Left forelimb (tissue), 1 donor: Measurements from ENCODE around the gene THTPA.
"Not testable (repeated sequence)": the region's sequence is repeated elsewhere in the genome, so short reads cannot be mapped to it uniquely, and the experiment has no call there.

Experiments used
- DNase-seq: peaks from one replicate; pipeline ENCODE4 v3.0.0-alpha.2; 2018; ENCODE audit warnings: low spot score

Gene THTPA

GRCh38 chr14:23533652-23534435 is 22.2 kb upstream of the THTPA start:
- no peak for DNase-seq

- no peak for DNase-seq
These were observed 20.1 kb upstream of the THTPA start for GRCh38 chr14:23535943-23536342.

GRCh38 chr14:23536494-23536893 is 19.6 kb upstream of the THTPA start:
- DNase-seq = no peak

- DNase-seq = not testable (repeated sequence)
These were observed 19.2 kb upstream of the THTPA start for GRCh38 chr14:23536906-23537305.

GRCh38 chr14:23537351-23538049 is 18.6 kb upstream of the THTPA start:
- DNase-seq = no peak

GRCh38 chr14:23538050-23538718 is 17.9 kb upstream of the THTPA start:
- no peak for DNase-seq

GRCh38 chr14:23538785-23539184 is 17.3 kb upstream of the THTPA start:
- DNase-seq = no peak

GRCh38 chr14:23539248-23540140 is 16.6 kb upstream of the THTPA start:
- DNase-seq = no peak

GRCh38 chr14:23540141-23540469 is 16.0 kb upstream of the THTPA start:
- DNase-seq = no peak

GRCh38 chr14:23542261-23542660 is 13.8 kb upstream of the THTPA start:
- DNase-seq = no peak

GRCh38 chr14:23543403-23543802 is 12.7 kb upstream of the THTPA start:
- no peak for DNase-seq

- DNase-seq = no peak
These were observed 11.3 kb upstream of the THTPA start for GRCh38 chr14:23544511-23545447.

GRCh38 chr14:23545740-23546365 is 10.2 kb upstream of the THTPA start:
- no peak for DNase-seq

GRCh38 chr14:23546450-23547035 is 9.5 kb upstream of the THTPA start:
- no peak for DNase-seq

- DNase-seq = no peak
These were observed 8.1 kb upstream of the THTPA start for GRCh38 chr14:23547924-23548323.

- no peak for DNase-seq
These were observed 7.4 kb upstream of the THTPA start for GRCh38 chr14:23548351-23549318.

GRCh38 chr14:23550131-23550811 is 5.8 kb upstream of the THTPA start:
- DNase-seq = no peak

GRCh38 chr14:23550812-23551265 is 5.2 kb upstream of the THTPA start:
- no peak for DNase-seq
